NCI-H748 (cell line): Measurements from ENCODE around the gene CHRM1.
A peak's percentile ranks its signal among the peaks of the same experiment; 100 is the strongest.

Source experiments
- DNase-seq: peaks from one replicate; lab custom pipeline; 2025; ENCODE audit not compliant: unreplicated experiment; lab: John Stamatoyannopoulos, UW

The CHRM1 gene

GRCh38 chr11:62926680-62927455 lies 5.7 kb upstream of the CHRM1 start:
- DNase-seq, result no peak

GRCh38 chr11:62925745-62926679 lies 4.8 kb upstream of the CHRM1 start:
- DNase-seq, result peak; percentile 32

- DNase-seq, result no peak
Observed at GRCh38 chr11:62925308-62925707, 4.1 kb upstream of the CHRM1 start.

- peak; percentile 55 for DNase-seq
Observed at GRCh38 chr11:62923601-62924411, 2.6 kb upstream of the CHRM1 start.

GRCh38 chr11:62922653-62923431 lies 1.7 kb upstream of the CHRM1 start:
- peak; percentile 23 for DNase-seq

GRCh38 chr11:62922189-62922589 lies 1.0 kb upstream of the CHRM1 start:
- no peak for DNase-seq

GRCh38 chr11:62921573-62922188 lies 518 bp upstream of the CHRM1 start:
- DNase-seq, result peak; percentile 29

GRCh38 chr11:62919898-62920640 lies 1.1 kb downstream of the CHRM1 start:
- DNase-seq, result no peak

GRCh38 chr11:62919476-62919875 lies 1.7 kb downstream of the CHRM1 start:
- DNase-seq, result no peak

GRCh38 chr11:62918531-62918930 lies 2.6 kb downstream of the CHRM1 start:
- no peak for DNase-seq

GRCh38 chr11:62917906-62918502 lies 3.2 kb downstream of the CHRM1 start:
- no peak for DNase-seq

- DNase-seq, result no peak
Observed at GRCh38 chr11:62914416-62914815, 6.7 kb downstream of the CHRM1 start.

GRCh38 chr11:62912268-62912667 lies 8.9 kb downstream of the CHRM1 start:
- DNase-seq, result no peak

- DNase-seq, result no peak
Observed at GRCh38 chr11:62911137-62912130, 9.7 kb downstream of the CHRM1 start.

- DNase-seq, result no peak
Observed at GRCh38 chr11:62910141-62910882, 10.9 kb downstream of the CHRM1 start.

- DNase-seq, result peak; percentile 70
Observed at GRCh38 chr11:62909107-62909894, 11.9 kb downstream of the CHRM1 start.
